ENCODE data around the gene NOXA1. TPM values are rescaled to one million over a fixed set of nuclear protein-coding genes. Genes with fewer than 3 reads are reported as not detected.
"Not testable (repeated sequence)": the region's sequence is repeated elsewhere in the genome, so short reads cannot be mapped to it uniquely, and the experiment has no call there.

The NOXA1 gene
- total RNA-seq, 1 experiment from 2014 or later: 3.7 TPM

DNA sequence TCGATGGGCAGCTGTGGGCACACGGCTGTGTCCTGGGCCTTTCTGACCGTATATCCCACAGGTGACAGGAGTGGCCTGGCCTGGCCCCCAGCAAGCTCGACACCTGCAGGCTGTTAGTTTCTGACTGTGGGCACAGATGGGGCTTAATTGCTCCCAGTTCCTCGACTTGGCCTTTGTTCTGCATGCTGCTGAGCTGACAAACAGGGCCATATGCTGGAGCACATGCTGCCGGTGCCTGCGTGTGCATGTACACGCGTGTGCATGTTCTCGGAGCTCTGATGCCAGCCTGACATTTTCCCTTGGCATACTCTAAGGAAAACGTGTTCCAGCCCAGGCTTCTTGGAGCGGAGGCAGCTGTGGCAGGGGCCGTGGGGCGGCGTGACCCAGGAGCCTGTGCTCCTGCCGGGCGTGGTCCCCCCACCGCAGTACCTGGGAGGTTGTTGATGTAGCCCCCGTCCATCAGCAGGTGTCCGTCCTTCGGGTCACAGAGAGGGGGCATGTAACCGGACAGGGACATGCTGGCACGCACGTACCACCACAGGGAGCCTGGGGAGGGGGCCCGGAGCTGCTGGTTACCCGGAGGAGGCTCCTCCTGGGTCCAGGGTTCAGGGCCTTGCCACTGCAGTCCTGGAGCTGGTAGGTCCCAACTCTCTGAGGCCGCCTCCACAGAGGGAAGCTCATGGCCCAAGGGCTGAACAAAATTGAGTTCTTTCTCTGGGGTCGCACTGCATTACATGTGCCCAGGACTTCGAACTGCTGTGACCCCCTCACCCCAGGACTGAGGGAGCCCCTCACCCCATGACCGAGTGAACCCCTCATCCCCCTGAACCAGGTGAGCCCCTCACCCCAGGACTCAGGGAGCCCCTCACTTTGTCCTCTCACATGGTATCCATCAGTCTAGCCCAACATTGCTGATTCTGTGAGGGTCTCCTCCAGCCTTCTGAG lies 40.1 kb downstream of the NOXA1 start:
- no peak for DNase-seq (ENCODE audit: low spot score)

DNA sequence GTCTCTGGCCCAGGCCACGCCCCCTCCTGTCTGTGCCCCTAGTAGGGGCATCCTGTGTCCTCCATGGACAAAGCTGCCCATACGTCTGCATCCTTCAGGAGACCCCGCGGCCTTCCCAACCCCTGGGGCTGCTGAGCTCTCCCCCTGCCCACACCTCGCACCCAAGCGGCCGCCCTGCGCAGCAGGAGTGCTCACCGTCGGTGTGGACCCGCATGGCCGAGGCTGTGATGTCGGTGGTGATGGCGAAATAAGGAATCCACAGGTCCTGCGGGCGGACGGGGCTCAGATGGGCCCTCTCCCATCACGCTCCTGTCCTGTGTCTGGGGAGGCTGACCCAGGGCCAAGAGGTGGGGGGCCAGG lies 40.7 kb downstream of the NOXA1 start:
- no peak for DNase-seq (ENCODE audit: low spot score)

DNA sequence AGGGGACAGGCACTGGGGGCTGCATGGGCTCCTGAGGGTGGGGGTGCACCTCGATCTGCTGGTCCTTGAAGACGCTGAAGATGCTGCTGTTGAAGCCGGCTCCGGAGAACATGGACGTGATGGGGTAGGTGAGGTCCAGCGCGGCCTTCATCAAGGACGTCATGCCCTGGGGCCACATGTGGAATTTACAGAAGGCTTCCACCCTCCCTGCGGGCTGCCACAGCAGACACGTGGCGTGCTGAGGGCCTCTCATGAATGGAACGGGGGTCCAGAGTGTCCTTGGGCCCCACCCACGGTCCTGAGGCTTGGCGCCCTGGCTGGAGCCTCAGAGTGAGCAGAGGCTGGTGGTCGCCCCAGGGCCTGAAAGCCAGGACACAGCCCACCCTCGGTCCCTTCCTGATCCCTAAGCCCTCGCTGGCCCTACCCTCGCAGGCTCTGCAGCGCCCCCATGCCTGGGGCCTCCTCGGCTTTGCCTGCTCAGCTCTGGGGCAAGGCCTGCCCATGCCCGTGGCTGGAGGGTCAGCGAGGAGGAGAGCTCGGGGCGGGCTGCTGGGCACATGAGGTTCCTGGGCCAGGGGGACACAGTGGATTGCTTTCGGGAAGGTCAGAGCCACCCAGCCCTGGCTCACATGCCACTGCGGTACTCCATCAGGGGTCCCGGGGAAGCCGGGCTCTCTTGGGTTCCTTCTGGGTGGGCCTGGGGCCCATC lies 41.3 kb downstream of the NOXA1 start:
- DNase-seq (ENCODE audit: low spot score): no peak

DNA sequence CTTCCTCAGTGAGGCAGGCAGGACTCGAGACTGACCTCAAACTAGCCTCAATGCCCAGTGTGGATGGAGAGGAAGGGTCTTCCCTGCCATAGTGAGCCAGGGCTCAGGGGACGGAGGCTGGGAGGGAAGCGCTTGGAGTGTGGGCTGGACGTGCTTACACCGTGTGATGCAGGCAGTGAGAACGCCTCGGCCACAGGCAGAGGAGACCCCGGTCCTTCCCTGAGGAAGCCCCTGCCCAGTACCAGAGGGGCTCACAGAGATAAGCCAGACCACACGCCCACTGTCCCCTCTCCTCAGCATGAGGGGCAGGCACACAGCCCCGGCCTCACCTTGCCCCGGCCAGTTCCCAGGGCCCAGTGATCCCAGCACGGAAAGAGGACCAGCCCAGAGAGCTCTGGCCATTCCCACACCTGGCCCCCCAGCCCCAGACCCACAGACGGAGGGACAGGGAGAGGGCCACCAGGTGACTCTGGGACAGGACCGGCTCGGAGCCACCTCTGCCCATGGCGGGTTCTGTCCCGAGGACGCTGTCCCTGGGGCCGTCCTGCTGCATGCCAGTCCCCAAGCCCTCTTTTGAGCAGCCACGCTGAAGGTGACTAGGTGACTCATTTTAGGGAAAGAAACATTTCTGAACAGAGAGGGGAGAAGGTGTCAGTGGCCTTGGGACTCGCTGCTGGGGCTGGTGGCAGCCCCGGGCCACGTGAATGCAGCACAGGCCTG lies 42.0 kb downstream of the NOXA1 start:
- no peak for DNase-seq (ENCODE audit: low spot score)

DNA sequence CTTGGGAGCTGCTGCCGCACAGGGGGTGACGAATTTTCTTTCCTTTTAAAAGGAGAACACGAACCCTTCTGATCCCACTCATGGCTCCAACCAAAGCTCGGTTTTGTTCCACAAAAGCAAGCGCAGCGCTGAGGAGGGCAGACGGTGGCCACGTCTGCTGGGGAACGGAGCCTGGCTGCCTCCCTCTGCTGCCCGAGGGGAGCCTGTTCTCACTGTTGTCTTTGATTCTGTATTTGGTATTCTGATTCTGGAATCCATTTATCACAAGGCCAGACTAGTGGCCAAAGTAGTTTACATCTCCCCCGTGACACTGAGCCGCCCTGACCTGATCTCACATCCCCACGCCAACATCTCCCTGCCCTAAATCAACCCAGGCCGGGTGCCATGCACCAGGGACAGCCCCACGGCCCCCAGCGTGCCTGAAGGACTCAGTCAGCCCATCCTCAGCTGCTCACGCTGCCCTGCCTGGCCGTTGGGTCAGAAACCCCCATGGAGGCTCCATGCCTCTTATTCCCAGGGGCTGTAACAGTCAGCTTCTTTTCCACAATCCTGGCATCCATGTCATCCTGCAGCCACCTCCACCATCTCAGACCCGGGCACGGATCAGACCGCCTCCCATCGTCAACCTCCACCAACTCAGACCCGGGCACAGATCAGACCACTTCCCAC lies 42.7 kb downstream of the NOXA1 start:
- no peak for DNase-seq (ENCODE audit: low spot score)

DNA sequence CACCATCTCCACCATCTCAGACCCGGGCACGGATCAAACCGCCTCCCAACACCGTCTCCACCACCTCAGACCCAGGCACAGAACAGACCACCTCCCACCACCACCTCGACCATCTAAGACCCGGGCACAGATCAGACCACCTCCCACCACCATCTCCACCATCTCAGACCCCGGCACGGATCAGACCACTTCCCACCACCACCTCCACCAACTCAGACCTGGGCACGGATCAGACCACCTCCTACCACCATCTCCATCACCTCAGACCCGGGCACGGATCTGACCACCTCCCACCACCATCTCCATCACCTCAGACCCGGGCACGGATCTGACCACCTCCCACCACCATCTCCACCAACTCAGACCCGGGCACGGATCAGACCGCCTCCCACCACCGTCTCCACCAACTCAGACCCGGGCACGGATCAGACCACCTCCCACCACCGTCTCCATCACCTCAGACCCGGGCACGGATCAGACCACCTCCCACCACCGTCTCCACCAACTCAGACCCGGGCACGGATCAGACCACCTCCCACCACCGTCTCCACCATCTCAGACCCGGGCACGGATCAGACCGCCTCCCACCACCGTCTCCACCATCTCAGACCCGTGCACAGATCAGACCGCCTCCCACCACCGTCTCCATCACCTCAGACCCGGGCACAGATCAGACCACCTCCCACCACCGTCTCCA lies 43.3 kb downstream of the NOXA1 start:
- DNase-seq (ENCODE audit: low spot score): not testable (repeated sequence)

DNA sequence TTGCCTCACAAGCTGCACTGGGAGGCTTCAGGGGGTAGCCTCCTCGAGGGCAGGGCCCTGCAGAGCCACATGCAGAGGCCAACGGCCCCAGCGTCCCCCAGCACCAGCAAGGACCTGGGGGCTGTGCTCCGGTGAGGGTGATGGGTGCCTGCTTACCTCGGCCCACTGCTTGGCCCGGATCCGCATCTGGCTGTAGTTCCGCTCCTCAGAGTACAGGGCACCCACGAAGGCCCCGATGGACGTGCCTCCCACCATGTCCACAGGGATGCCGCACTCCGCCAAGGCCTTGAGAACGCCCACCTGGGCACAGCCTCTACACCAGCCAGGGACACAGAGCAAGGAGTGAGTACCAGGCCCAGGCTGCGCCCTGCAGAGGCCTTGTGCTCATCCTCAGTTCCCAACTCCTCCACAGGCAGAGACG lies 44.0 kb downstream of the NOXA1 start:
- DNase-seq (ENCODE audit: low spot score): no peak

DNA sequence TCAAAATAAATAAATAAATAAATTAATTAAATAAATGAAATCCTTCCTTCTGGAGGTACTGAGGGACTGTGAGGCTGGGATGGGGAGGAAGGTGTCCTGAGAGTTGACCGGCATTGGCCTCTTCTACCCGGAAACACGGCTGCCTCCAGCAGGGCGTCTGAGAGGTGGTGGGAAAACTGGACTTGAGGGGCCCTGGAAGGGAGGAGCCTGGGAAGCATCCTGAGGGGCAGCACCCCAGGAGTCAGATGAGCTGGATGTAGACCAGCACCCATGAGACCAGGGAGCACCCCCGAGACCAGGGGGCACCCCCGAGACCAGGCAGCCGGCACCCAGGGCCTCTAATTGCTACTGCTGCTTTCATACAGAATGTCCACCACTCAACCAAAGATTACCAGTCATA lies 44.7 kb downstream of the NOXA1 start:
- DNase-seq (ENCODE audit: low spot score): no peak

DNA sequence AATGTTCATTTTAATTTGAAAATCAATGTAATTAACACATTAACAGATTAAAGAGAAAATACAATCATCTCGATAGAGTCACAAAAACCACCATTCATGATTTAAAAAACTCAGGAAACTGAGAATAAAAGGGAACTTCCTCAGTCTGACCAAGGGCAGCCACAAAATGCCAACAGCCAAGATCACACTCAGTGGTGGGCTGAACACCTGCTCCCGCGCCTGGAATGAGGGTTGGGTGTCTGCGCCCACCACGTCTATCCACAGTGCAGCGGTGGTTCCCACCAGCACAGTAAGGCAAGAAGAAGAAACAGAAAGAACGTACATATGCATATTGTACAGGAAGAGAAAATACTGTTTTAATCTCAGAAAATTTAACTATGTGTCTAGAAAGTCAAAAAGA lies 47.6 kb downstream of the NOXA1 start:
- DNase-seq (ENCODE audit: low spot score): no peak

DNA sequence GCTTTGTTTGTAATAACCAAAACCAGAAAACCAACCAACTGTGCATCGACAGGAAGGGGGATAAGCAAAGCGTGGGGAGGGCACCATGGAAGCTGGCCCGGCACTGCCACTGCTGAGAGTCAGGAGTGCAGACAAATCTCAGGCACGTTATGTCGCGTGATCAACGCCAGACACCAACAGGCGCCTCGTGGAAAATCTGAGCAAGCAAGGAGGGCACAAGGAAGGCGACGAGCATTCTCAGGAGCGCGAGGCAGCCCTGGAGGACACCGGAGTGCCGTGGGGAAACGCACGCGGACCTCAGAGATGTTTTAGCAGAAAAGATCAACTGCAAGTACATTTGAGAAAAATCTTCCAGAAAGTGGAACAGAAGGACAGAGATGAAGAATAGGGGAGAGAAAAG lies 51.1 kb downstream of the NOXA1 start:
- no peak for DNase-seq (ENCODE audit: low spot score)

DNA sequence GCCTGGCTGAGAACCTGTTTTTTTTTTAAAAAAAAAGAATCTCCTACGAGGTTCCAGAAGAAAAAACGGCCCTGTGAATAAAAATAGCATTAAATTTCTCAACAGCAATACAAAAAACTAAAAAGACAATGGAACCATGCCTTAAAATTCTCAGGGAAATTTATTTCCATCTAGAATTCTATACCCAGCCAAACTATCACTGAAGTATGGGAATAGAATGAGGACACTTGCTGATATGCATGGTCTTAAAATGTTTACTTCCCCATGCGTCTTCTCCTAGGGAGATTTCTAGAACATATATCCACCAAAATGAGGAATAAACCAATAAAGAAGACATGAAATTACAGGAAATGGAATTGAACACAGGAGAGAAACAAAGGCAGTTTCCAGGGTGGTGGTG lies 52.5 kb downstream of the NOXA1 start:
- no peak for DNase-seq (ENCODE audit: low spot score)

DNA sequence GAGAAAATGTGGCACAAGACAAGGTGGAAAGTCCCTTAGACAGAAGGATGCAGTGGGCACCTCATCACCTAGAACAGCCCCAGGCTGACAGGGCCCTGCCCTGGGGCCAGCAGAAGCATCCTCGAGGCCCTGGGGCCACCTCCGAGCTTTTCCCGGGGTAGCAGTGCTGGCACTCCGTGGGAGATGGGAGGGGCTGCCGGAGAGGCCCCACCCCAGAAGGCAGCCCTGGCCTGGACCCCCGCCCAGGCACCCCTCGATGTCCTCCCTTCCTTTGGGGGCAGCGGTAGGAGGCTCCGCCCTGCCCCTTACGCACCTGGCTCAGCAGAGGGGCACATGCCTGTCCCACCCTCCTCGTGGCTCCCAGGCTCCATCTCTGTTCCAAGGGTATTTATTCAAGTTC lies 53.7 kb downstream of the NOXA1 start:
- no peak for DNase-seq (ENCODE audit: low spot score)

DNA sequence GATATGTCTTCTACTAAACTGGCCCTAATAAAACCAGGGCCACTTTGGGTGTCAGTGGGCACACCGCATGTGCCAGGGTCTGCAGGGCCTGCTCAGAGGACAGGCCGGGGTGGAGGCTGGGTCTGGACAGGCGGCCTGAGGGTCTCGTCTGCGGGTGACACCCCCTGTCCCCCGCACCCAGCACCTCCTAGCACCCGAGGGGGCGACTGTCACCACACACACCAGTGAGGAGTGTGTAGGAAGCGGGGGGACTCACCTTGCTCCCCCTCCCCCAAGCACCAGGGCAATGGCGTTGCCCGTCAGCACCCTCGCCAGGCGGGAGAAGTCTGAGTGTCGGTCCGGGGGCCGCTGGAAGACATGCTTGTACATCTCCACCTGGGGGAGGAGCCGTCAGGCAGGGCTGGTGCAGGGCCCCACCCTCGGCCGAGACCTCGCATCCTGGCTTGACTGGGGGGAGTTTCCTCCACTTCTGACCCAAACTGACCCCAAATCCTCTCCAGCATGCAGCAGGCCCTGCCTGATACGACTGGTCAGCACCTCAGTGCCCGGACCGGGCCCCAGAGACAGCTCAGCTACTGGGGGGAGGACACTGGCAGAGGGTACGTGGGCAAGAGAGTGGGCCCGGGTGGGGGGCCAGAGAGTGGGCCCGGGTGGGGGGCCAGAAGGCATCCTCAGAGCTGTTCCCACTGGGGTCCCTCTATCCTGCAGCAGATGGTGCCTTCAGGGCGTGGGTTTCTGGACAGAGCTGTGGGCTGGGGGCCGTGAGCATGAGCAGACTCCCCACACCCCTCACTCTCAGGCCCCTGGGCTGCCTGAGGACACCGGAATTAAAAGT lies 54.8 kb downstream of the NOXA1 start:
- no peak for DNase-seq (ENCODE audit: low spot score)

DNA sequence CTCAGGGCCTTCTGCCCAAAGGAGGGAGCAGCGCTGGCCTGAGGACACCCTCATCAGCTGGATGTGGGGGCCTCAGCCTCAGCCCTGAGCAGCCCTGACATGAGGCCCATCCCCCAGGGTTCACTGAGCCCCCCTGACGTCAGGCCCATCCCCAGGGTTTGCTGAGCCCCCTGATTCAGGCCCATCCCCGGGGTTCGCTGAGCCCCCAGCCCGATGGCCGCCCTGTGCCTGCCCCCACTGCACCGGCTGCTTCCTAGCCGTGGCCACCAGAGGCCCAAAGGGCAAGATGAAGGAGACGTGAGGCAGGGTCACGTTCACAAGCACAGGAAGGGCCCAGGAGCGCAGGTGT lies 55.4 kb downstream of the NOXA1 start:
- DNase-seq (ENCODE audit: low spot score): no peak

DNA sequence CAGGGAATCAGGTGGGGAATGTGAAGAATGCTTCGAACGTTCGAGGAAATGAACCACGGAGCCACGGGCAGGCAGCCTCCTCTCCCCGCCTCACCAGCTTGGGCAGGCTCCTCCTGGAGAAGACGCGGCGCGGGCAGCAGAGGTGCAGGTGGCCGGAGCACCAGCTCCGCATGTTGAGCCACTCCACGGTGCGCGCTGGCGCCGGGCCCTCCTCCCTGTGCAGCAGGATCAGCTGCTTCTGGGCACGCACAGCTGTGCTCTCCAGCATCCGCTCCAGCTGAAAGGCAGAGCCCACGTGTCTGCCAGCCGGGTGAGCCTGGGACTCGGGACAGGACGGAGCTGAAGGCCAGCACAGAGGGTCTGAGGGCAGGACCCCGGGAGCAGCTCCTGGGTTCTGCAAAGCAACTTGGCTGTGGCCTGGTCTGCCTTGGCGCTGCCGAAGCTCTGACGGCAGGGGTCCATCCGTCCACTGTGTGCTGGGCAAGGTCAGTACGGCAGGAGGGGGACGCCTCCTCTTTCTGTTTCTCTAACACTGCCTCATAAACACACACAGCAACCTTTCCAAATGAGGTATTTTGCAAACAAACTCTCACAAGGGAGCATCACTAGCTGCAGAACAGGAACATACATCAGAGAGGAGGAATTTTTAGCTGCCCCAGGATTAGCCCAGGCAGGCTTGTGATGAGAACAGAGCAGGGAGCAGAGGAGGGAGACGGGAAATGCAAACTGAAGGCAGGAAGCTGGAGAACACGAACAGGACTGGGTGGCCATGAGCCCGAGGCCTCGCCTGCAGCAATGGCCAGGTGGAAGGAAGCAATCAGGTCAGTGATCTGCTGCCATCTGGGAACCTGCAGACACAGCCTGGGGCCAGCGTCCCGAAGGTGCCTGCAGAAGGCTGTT lies 56.0 kb downstream of the NOXA1 start:
- DNase-seq (ENCODE audit: low spot score): no peak

DNA sequence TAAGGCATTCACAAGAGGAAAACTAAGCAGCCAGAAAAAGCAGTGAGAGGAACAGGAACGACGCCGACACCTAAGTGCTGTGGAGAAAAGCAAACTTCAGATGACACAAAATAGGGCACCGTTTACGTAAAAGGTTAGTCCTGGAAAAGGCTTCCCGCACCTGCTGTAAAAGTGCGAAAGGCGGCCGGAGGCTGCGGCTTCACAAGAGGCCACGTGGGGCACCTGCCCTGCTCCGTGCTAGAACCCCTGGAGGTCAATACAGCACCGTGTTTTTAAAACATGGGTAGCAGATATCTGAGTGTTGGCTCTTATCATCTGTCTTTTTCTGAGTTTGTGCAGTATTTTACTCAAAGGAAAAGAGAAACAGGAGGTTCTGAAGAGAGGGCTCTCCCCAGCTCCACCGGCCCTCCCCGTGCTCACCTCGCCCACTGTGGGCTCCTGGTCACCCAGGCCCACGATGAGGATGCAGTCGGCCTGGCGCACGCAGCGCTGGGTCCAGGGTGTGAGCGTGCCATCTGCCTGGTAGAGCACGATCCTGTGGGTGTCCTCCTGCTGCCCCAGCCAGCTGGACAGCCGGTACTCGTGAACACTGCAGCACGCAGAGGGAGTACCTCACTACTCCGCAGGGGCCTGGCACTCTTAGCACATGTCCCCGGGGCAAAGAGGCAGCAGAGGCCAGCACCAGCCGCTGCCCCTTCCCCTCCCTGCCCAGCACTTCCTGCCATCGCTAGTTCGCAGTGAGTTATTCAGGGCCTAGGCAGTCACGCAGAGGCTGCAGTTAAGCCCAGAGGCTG lies 56.9 kb downstream of the NOXA1 start:
- DNase-seq (ENCODE audit: low spot score): no peak

DNA sequence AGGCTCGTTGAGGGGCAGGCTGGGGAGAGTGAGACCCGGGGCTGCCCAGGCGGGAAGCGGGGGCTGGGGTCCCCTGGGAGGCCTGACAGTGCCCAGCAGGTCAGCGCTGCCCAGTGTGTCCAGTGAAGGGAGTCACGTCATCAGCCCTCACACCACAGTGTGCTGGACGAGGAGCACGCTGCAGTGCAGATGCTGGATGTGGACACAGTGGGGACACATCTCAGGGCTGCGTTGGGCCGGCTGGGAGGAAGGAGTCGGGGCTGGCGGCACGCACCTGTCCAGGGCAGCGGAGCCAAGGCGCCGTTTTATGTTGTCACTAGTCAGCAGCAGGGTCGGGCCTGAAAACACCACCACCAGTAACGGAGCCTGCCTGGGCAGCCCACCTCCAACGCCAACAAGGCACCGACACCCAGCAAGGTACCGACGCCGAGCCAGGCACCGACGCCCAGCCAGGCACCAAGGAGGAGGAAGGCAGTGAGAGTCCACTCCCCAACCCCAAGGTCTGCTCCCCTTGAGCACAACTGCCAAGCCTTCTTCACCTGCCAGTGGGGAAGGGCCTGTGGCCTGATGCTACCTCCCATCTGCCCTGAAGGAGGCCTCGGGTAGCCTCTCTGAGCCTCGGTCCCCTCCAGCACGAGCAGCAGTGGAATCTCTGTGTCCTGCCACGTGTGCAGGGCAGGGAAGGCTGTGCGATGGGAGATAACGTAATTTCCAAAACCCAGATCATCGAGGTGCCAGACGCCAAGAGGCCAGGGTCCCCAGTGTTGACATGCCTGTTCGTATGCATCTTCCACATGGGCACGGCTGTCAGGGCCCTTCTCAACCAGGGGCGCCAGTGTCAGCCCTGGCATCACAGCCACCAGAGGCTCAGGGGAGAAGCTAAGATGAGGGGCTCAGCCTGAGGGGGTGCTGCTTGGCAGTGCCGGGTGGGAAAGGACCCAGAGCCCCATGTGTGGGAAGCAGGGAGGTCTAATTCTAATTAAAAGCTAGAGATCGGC lies 57.8 kb downstream of the NOXA1 start:
- no peak for DNase-seq (ENCODE audit: low spot score)

Data from HT-29 (cell line).